ENCODE data around the gene CERT1.

- no peak for TF ChIP-seq ZNF791 (tag by site-specific recombination; IDR thresholded peaks at IDR 0.05)
- no peak for TF ChIP-seq CTCF (tag by site-specific recombination; IDR thresholded peaks at IDR 0.05)
- TF ChIP-seq ZNF292 (tag by site-specific recombination; IDR thresholded peaks at IDR 0.05; ENCODE audit: borderline replicate concordance, low read depth): no peak
- no peak for TF ChIP-seq ZNF596 (tag by site-specific recombination; IDR thresholded peaks at IDR 0.05)
- no peak for TF ChIP-seq REST (tag by site-specific recombination; IDR thresholded peaks at IDR 0.05)
- TF ChIP-seq ZNF585B (tag by site-specific recombination; IDR thresholded peaks at IDR 0.05): no peak
- TF ChIP-seq ZNF18 (tag by site-specific recombination; IDR thresholded peaks at IDR 0.05): no peak
- no peak for TF ChIP-seq ZBTB11 (tag by site-specific recombination; conservative IDR thresholded peaks at IDR 0.05; ENCODE audit: low read depth)
- TF ChIP-seq KLF1 (tag by site-specific recombination; IDR thresholded peaks at IDR 0.05): no peak
- TF ChIP-seq ZNF660 (tag by site-specific recombination; IDR thresholded peaks at IDR 0.05): no peak
- TF ChIP-seq ZBTB48 (tag by site-specific recombination; IDR thresholded peaks at IDR 0.05): no peak
- no peak for TF ChIP-seq YY1 (tag by site-specific recombination; IDR thresholded peaks at IDR 0.05)
Measured at GRCh38 chr5:75384218-75384617, 127.2 kb downstream of the CERT1 start.

All from HEK293 (cell line).